SK-N-SH (cell line): Measurements from ENCODE around the gene TDRD5. TPM values are rescaled to one million over a fixed set of nuclear protein-coding genes. Genes with fewer than 3 reads are reported as not detected.

Experiments used
- CTCF ChIA-PET: fragments of 300-600, 350-600 bp; formaldehyde crosslinking; extraction: SDS; loops from one replicate; lab custom pipeline; 2021; lab: Yijun Ruan, JAX
- POLR2A ChIA-PET: fragments of 350-600 bp; sonication (Branson Sonifier 250); formaldehyde crosslinking; extraction: SDS; loops from one replicate; lab custom pipeline; 2020; ENCODE audit warnings: antibody characterized with exemption, inconsistent platforms; lab: Yijun Ruan, JAX
- DNase-seq: peaks from one replicate; pipeline ENCODE4 v3.0.0; 2012
- H2AFZ ChIP-seq: fragments of 200-600 bp; sonication (generic); 2 replicates; pipeline ENCODE4 v1.8.1; 2016; ENCODE audit warnings: antibody characterized with exemption, mild to moderate bottlenecking, low read depth
- H3F3A ChIP-seq: fragments of 200-600 bp; sonication (generic); replicated peaks from 2 replicates; pipeline ENCODE3; 2016; ENCODE audit warnings: antibody characterized with exemption, mild to moderate bottlenecking; ENCODE audit not compliant: insufficient read depth
- H3K27ac ChIP-seq, 2 experiments: fragments of 200-500 bp in 1 of 2; fragments of 200-600 bp in 1 of 2; sonication (Bioruptor generic) in 1 of 2; sonication (generic), shearing (Covaris generic) in 1 of 2; 2 replicates each; pipeline versions ENCODE4 v1.5.1 to v1.6.1; 2014 to 2016; ENCODE audit warnings: low read depth in 2 of 2, inconsistent platforms in 1 of 2, low read length in 1 of 2, mild to moderate bottlenecking in 1 of 2, mixed read lengths in 1 of 2
- H3K27me3 ChIP-seq: fragments of 200-600 bp; sonication (generic), shearing (Covaris generic); 2 replicates; pipeline ENCODE4 v1.6.1; 2016; ENCODE audit warnings: mixed run types; ENCODE audit not compliant: insufficient read depth
- H3K36me3 ChIP-seq, 2 experiments: fragments of 200-500 bp in 1 of 2; fragments of 200-600 bp in 1 of 2; sonication (Bioruptor generic) in 1 of 2; sonication (generic) in 1 of 2; replicated peaks in 1 of 2; 2 replicates each; pipeline versions ENCODE3 to v1.5.1; 2014 to 2016; ENCODE audit warnings: low read length in 1 of 2, mild to moderate bottlenecking in 1 of 2; ENCODE audit not compliant: insufficient read depth in 2 of 2, control insufficient read depth in 1 of 2
- H3K4me1 ChIP-seq, 2 experiments: fragments of 200-500 bp in 1 of 2; fragments of 200-600 bp in 1 of 2; sonication (Bioruptor generic) in 1 of 2; sonication (generic), shearing (Covaris generic) in 1 of 2; 2 replicates each; pipeline versions ENCODE4 v1.5.1 to v1.6.1; 2014 to 2016; ENCODE audit warnings: low read depth in 1 of 2, low read length in 1 of 2, mixed run types in 1 of 2; ENCODE audit not compliant: insufficient read depth in 2 of 2, control insufficient read depth in 1 of 2
- H3K4me2 ChIP-seq: fragments of 200-600 bp; sonication (generic), shearing (Covaris generic); 2 replicates; pipeline ENCODE4 v1.6.1; 2017; ENCODE audit warnings: mixed run types
- H3K4me3 ChIP-seq, 2 experiments: fragments of 200-500 bp in 1 of 2; fragments of 200-600 bp in 1 of 2; sonication (Bioruptor generic) in 1 of 2; sonication (generic), shearing (Covaris generic) in 1 of 2; 2 replicates each; pipeline versions ENCODE4 v1.5.1 to v1.8.1; 2014 to 2016; ENCODE audit warnings: low read depth in 2 of 2, inconsistent platforms in 1 of 2, low read length in 1 of 2, mild to moderate bottlenecking in 1 of 2, mixed read lengths in 1 of 2, moderate library complexity in 1 of 2
- H3K79me2 ChIP-seq: fragments of 200-600 bp; sonication (generic); 2 replicates; pipeline ENCODE4 v1.8.1; 2017; ENCODE audit warnings: mild to moderate bottlenecking; ENCODE audit not compliant: insufficient read depth
- H3K9ac ChIP-seq: fragments of 200-600 bp; sonication (generic); 2 replicates; pipeline ENCODE4 v1.6.1; 2017; ENCODE audit warnings: mixed run types
- H3K9me2 ChIP-seq: fragments of 200-600 bp; sonication (generic); 2 replicates; pipeline ENCODE4 v1.6.1; 2017; ENCODE audit warnings: mixed run types
- H3K9me3 ChIP-seq: fragments of 200-600 bp; sonication (generic); 2 replicates; pipeline ENCODE4 v1.6.1; 2017; ENCODE audit warnings: mixed run types, mild to moderate bottlenecking, moderate library complexity
- H4K20me1 ChIP-seq: fragments of 200-600 bp; sonication (generic); 2 replicates; pipeline ENCODE4 v1.6.1; 2017; ENCODE audit warnings: mild to moderate bottlenecking, mixed run types; ENCODE audit not compliant: insufficient read depth
- ELF1 ChIP-seq: IDR thresholded peaks from 2 replicates; pipeline ENCODE4 v1.4.0; 2012
- EP300 ChIP-seq, 2 experiments: IDR thresholded peaks; 2 replicates each; pipeline versions ENCODE4 v1.4.0 to v1.6.1; 2012; ENCODE audit warnings: borderline replicate concordance in 1 of 2, low read depth in 1 of 2, low read length in 1 of 2
- FOXJ3 ChIP-seq: sonication (generic); formaldehyde crosslinking; IDR thresholded peaks from 2 replicates; pipeline ENCODE4 v1.5.1; 2020; ENCODE audit warnings: mild to moderate bottlenecking, missing genetic modification reagents
- GABPA ChIP-seq: IDR thresholded peaks from 2 replicates; pipeline ENCODE4 v1.4.0; 2012; ENCODE audit warnings: low read depth, mild to moderate bottlenecking
- JUND ChIP-seq: IDR thresholded peaks from 2 replicates; pipeline ENCODE4 v1.4.0; 2012
- MEF2A ChIP-seq: IDR thresholded peaks from 2 replicates; pipeline ENCODE4 v1.4.0; 2012; ENCODE audit warnings: low read depth, borderline replicate concordance
- MXI1 ChIP-seq: IDR thresholded peaks from 2 replicates; pipeline ENCODE4 v1.6.1; 2012; ENCODE audit warnings: mild to moderate bottlenecking, low read depth, low read length, improper control_type of control experiment
- NFIC ChIP-seq: IDR thresholded peaks from 2 replicates; pipeline ENCODE4 v1.4.0; 2012; ENCODE audit warnings: borderline replicate concordance
- RCOR1 ChIP-seq: fragments of 150-350 bp; IDR thresholded peaks from 2 replicates; pipeline ENCODE4 v1.6.1; 2017; ENCODE audit warnings: antibody characterized with exemption, low read length
- RXRA ChIP-seq: IDR thresholded peaks from 2 replicates; pipeline ENCODE4 v1.4.0; 2012; ENCODE audit warnings: low read depth, mild to moderate bottlenecking, borderline replicate concordance
- SMC3 ChIP-seq: IDR thresholded peaks from 2 replicates; pipeline ENCODE4 v1.6.1; 2012; ENCODE audit warnings: low read depth, low read length, improper control_type of control experiment
- TAF1 ChIP-seq: IDR thresholded peaks from 2 replicates; pipeline ENCODE4 v1.6.1; 2012; ENCODE audit warnings: low read depth, mild to moderate bottlenecking, low read length, moderate library complexity, borderline replicate concordance
- TCF12 ChIP-seq: IDR thresholded peaks from 2 replicates; pipeline ENCODE4 v1.4.0; 2012
- TEAD4 ChIP-seq: IDR thresholded peaks from 2 replicates; pipeline ENCODE4 v1.4.0; 2012; ENCODE audit warnings: mild to moderate bottlenecking, borderline replicate concordance; ENCODE audit not compliant: insufficient read depth
- YY1 ChIP-seq: IDR thresholded peaks from 2 replicates; pipeline ENCODE4 v1.4.0; 2012; ENCODE audit warnings: low read depth, mild to moderate bottlenecking
- WGBS: methylation state at CpG from one replicate; pipeline ENCODE4 v1.1.6; 2017; ENCODE audit warnings: low lambda C conversion rate; 5-methylcytosine and 5-hydroxymethylcytosine counted together
- polyA plus RNA-seq, 3 experiments: library from polyadenylated mRNA; depleted of rRNA; stranded (reverse); fragments of >200 nt; gene quantifications; 2 replicates each; pipeline ENCODE4 v1.2.3, GENCODE V29; 2012
- TF ChIP-seq, protein P1 (sequence below): IDR thresholded peaks from 2 replicates; pipeline ENCODE4 v1.4.0; 2012; ENCODE audit warnings: low read depth, borderline replicate concordance
- TF ChIP-seq, protein P2 (sequence below): fragments of 200-600 bp; sonication (generic); IDR thresholded peaks from 2 replicates; pipeline ENCODE4 v1.6.1; 2017; ENCODE audit warnings: antibody characterized with exemption, mild to moderate bottlenecking, moderate library complexity
- TF ChIP-seq, protein P3 (sequence below): IDR thresholded peaks from 2 replicates; pipeline ENCODE4 v1.6.1; 2012; ENCODE audit warnings: mild to moderate bottlenecking, low read depth, low read length, moderate library complexity

Gene TDRD5
- polyA plus RNA-seq, 1 of the 3 experiments (the other 2 are of a cell fraction), result not detected

DNA sequence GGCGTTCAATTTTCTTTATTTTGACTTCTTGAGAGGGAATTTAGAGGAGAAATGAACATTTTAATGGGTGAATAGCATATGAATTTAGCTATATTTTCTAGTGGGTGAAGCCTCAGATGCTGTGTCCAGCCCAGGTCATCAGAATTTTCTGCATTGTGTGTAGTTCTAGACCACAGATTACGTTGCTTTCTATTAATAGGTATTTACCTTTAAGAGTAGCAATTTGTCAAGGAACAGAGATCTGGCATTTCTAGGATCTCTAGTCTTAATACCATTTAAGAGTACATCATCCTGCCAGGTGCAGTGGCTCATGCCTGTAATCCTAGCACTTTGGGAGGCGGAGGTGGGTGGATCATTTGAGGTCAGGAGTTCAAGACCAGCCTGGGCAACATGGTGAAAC, 20.7 kb downstream of the TDRD5 start:
- H4K20me1 ChIP-seq, result no peaks in the 10 kb centered on the region
- TF ChIP-seq SMC3 (no peak), EP300 (IDR thresholded peaks at IDR 0.05; ENCODE audit: borderline replicate concordance in 1 of 2, low read depth in 1 of 2, low read length in 1 of 2) (no peak), YY1 (no peak), TEAD4 (no peak), RXRA (no peak), MEF2A (no peak)
- TF ChIP-seq, all 33 proteins: peak for 0
- POLR2A ChIA-PET, result no interaction called here
- no peak for DNase-seq
- Histone ChIP-seq H3K9ac (no peak overlapping the region), H3K4me1 (no peaks in the 10 kb centered on the region), H3K27me3 (no peaks in the 10 kb centered on the region), H3K4me2 (no peak overlapping the region), H3K9me2 (no peaks in the 10 kb centered on the region), H2AFZ (no peak overlapping the region), H3K36me3 (no peaks in the 10 kb centered on the region), H3K9me3 (no peaks in the 10 kb centered on the region), H3K79me2 (no peaks in the 10 kb centered on the region), H3K4me3 (no peak overlapping the region), H3K27ac (no peak overlapping the region), H3F3A (no peaks in the 10 kb centered on the region)
- CTCF ChIA-PET, result no interaction called here
- WGBS, result 12% methylated on average over 3 of the region's 3 CpGs

DNA sequence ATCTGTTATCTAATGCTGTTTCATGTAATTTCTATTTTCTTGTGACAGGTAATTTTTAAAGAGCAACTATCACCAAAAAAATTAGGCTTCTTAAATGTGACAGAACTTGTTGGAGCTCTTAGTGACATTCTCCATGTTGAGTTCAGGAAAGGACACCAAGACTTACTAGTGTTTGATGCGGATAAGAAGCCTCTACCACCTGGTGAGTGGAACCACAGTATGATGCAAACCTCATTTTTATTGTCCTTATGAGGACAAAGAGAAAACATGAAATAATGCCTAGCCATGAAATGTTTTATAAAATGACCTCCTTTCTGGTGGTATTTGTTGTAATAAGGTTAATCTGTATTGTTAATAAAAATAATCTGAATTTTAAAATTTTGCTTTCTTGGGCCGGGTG, 39.1 kb downstream of the TDRD5 start:
- Histone ChIP-seq H4K20me1 (no peaks in the 10 kb centered on the region), H3K9ac (no peak overlapping the region), H3K36me3 (no peaks in the 10 kb centered on the region), H3K4me2 (no peak overlapping the region), H3K4me3 (no peak overlapping the region), H3K4me1 (no peaks in the 10 kb centered on the region), H3K27me3 (no peaks in the 10 kb centered on the region), H3F3A (no peaks in the 10 kb centered on the region), H2AFZ (no peak overlapping the region), H3K79me2 (no peaks in the 10 kb centered on the region), H3K9me3 (no peaks in the 10 kb centered on the region), H3K9me2 (no peaks in the 10 kb centered on the region), H3K27ac (no peak overlapping the region)
- CTCF ChIA-PET, result no interaction called here
- no peak for TF ChIP-seq MXI1
- TF ChIP-seq, protein P1, sequence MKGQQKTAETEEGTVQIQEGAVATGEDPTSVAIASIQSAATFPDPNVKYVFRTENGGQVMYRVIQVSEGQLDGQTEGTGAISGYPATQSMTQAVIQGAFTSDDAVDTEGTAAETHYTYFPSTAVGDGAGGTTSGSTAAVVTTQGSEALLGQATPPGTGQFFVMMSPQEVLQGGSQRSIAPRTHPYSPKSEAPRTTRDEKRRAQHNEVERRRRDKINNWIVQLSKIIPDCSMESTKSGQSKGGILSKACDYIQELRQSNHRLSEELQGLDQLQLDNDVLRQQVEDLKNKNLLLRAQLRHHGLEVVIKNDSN, result no peak
- no peak for TF ChIP-seq NFIC
- no peak for TF ChIP-seq EP300 (IDR thresholded peaks at IDR 0.05; ENCODE audit: borderline replicate concordance in 1 of 2, low read depth in 1 of 2, low read length in 1 of 2)
- TF ChIP-seq, protein P2, sequence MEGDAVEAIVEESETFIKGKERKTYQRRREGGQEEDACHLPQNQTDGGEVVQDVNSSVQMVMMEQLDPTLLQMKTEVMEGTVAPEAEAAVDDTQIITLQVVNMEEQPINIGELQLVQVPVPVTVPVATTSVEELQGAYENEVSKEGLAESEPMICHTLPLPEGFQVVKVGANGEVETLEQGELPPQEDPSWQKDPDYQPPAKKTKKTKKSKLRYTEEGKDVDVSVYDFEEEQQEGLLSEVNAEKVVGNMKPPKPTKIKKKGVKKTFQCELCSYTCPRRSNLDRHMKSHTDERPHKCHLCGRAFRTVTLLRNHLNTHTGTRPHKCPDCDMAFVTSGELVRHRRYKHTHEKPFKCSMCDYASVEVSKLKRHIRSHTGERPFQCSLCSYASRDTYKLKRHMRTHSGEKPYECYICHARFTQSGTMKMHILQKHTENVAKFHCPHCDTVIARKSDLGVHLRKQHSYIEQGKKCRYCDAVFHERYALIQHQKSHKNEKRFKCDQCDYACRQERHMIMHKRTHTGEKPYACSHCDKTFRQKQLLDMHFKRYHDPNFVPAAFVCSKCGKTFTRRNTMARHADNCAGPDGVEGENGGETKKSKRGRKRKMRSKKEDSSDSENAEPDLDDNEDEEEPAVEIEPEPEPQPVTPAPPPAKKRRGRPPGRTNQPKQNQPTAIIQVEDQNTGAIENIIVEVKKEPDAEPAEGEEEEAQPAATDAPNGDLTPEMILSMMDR, result no peak
- no peak for TF ChIP-seq FOXJ3
- no peak for TF ChIP-seq SMC3
- no peak for TF ChIP-seq JUND
- TF ChIP-seq GABPA, result no peak
- no peak for TF ChIP-seq MEF2A
- TF ChIP-seq TCF12, result no peak
- no peak for TF ChIP-seq RCOR1
- no peak for TF ChIP-seq ELF1
- no peak for TF ChIP-seq TAF1
- TF ChIP-seq, protein P3, sequence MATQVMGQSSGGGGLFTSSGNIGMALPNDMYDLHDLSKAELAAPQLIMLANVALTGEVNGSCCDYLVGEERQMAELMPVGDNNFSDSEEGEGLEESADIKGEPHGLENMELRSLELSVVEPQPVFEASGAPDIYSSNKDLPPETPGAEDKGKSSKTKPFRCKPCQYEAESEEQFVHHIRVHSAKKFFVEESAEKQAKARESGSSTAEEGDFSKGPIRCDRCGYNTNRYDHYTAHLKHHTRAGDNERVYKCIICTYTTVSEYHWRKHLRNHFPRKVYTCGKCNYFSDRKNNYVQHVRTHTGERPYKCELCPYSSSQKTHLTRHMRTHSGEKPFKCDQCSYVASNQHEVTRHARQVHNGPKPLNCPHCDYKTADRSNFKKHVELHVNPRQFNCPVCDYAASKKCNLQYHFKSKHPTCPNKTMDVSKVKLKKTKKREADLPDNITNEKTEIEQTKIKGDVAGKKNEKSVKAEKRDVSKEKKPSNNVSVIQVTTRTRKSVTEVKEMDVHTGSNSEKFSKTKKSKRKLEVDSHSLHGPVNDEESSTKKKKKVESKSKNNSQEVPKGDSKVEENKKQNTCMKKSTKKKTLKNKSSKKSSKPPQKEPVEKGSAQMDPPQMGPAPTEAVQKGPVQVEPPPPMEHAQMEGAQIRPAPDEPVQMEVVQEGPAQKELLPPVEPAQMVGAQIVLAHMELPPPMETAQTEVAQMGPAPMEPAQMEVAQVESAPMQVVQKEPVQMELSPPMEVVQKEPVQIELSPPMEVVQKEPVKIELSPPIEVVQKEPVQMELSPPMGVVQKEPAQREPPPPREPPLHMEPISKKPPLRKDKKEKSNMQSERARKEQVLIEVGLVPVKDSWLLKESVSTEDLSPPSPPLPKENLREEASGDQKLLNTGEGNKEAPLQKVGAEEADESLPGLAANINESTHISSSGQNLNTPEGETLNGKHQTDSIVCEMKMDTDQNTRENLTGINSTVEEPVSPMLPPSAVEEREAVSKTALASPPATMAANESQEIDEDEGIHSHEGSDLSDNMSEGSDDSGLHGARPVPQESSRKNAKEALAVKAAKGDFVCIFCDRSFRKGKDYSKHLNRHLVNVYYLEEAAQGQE, result no peak
- TF ChIP-seq TEAD4, result no peak
- no peak for DNase-seq
- 30% methylated on average over 2 of the region's 2 CpGs for WGBS
- POLR2A ChIA-PET, result no interaction called here
